ENCODE results near the gene IDS.

- TF ChIP-seq TBP (IDR thresholded peaks at IDR 0.05; ENCODE audit: low read depth, low read length), result no peak
- TF ChIP-seq RAD21 (IDR thresholded peaks at IDR 0.05 in 1 of 2, conservative IDR thresholded peaks at IDR 0.05 in 1 of 2; ENCODE audit: low read depth in 2 of 2, low read length in 2 of 2), result no peak
- no peak for TF ChIP-seq POLR2A (IDR thresholded peaks at IDR 0.05; ENCODE audit: control extremely low read depth in 1 of 2, low read depth in 2 of 2, low read length in 2 of 2)
- TF ChIP-seq POLR2AphosphoS5 (IDR thresholded peaks at IDR 0.05; ENCODE audit: low read depth, low read length), result no peak
Measured at GRCh38 chrX:149458586-149458985, 46.5 kb downstream of the IDS start.

Measured in H1 (cell line).